ENCODE measurements around the gene SNAPC1. TPM values are rescaled to one million over a fixed set of nuclear protein-coding genes. Genes with fewer than 3 reads are reported as not detected.
"Not testable (repeated sequence)": the region's sequence is repeated elsewhere in the genome, so short reads cannot be mapped to it uniquely, and the experiment has no call there.

Gene SNAPC1
- total and polyA plus RNA-seq, 9 of the 15 experiments (the other 6 are each of a cell fraction or from before 2014, with no cell fraction given): 3.7 to 9.0 (median 7.9) TPM

DNA sequence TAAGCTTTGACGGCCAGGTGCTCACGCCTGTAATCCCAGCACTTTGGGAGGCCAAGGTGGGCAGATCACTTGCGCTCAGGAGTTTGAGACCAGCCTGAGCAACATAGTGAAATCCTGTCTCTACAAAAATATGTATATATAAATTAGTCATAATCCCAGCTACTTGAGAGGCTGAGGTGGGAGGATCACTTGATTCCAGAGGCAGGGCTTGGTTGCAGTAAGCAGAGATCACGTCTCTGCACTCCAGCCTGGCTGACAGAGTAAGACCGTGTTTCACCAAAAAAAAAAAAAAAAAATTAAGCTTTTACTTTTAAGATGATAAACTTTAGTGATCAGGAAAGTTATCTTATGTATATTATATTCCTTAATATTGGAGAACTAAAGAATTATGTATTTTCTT lies 18.0 kb upstream of the SNAPC1 start:
- no peak overlapping the region for H3K9ac ChIP-seq (ENCODE audit: insufficient read depth in 1 of 2, low read depth in 2 of 2, low read length in 2 of 2)
- intact Hi-C loops (cut with micrococcal nuclease) (no loop called here), in situ Hi-C loops (cut with MboI) (no loop called here)
- TF ChIP-seq CC2D1A (IDR thresholded peaks at IDR 0.05): no peak
- TF ChIP-seq ZNF717 (CRISPR knock-in tag; IDR thresholded peaks at IDR 0.05): no peak
- TF ChIP-seq ZNF644 (tag; IDR thresholded peaks at IDR 0.05; ENCODE audit: low read depth): no peak
- TF ChIP-seq POLR3A (IDR thresholded peaks at IDR 0.05; ENCODE audit: borderline replicate concordance, extremely low read depth, insufficient read depth, insufficient read length): no peak
- TF ChIP-seq, protein P1, sequence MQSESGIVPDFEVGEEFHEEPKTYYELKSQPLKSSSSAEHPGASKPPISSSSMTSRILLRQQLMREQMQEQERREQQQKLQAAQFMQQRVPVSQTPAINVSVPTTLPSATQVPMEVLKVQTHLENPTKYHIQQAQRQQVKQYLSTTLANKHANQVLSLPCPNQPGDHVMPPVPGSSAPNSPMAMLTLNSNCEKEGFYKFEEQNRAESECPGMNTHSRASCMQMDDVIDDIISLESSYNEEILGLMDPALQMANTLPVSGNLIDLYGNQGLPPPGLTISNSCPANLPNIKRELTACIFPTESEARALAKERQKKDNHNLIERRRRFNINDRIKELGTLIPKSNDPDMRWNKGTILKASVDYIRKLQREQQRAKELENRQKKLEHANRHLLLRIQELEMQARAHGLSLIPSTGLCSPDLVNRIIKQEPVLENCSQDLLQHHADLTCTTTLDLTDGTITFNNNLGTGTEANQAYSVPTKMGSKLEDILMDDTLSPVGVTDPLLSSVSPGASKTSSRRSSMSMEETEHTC (IDR thresholded peaks at IDR 0.05): no peak
- TF ChIP-seq NCOA6 (IDR thresholded peaks at IDR 0.05): no peak
- TF ChIP-seq, protein P2, sequence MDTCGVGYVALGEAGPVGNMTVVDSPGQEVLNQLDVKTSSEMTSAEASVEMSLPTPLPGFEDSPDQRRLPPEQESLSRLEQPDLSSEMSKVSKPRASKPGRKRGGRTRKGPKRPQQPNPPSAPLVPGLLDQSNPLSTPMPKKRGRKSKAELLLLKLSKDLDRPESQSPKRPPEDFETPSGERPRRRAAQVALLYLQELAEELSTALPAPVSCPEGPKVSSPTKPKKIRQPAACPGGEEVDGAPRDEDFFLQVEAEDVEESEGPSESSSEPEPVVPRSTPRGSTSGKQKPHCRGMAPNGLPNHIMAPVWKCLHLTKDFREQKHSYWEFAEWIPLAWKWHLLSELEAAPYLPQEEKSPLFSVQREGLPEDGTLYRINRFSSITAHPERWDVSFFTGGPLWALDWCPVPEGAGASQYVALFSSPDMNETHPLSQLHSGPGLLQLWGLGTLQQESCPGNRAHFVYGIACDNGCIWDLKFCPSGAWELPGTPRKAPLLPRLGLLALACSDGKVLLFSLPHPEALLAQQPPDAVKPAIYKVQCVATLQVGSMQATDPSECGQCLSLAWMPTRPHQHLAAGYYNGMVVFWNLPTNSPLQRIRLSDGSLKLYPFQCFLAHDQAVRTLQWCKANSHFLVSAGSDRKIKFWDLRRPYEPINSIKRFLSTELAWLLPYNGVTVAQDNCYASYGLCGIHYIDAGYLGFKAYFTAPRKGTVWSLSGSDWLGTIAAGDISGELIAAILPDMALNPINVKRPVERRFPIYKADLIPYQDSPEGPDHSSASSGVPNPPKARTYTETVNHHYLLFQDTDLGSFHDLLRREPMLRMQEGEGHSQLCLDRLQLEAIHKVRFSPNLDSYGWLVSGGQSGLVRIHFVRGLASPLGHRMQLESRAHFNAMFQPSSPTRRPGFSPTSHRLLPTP (IDR thresholded peaks at IDR 0.05; ENCODE audit: borderline replicate concordance, extremely low read depth, insufficient read length): no peak
- TF ChIP-seq CBX2 (IDR thresholded peaks at IDR 0.05; ENCODE audit: insufficient read depth, low read length, poor library complexity, severe bottlenecking): no peak
- no peaks in the 10 kb centered on the region; a peak in 1 of 5 replicates for H3K4me1 ChIP-seq (replicated peaks in 1 of 2; ENCODE audit: control insufficient read depth in 2 of 2, insufficient read depth in 2 of 2, low read length in 2 of 2)
- 92% methylated on average over 5 of the region's 5 CpGs for WGBS (ENCODE audit: insufficient coverage, low coverage, missing lambda C conversion rate)
- ATAC-seq: no peak
- ChIA-PET POLR2A (no interaction called here), CTCF (ENCODE audit: low intra/inter-chr PET ratio) (no interaction called here)
- no peaks in the 10 kb centered on the region for H4K20me1 ChIP-seq (replicated peaks; ENCODE audit: control insufficient read depth, insufficient read depth, low read length)
- BruUV-seq (replicated peaks): no TSS peak
- FAIRE-seq: no peak
- no peaks in the 10 kb centered on the region for H3K9me1 ChIP-seq (ENCODE audit: control insufficient read depth, insufficient read depth, low read length)
- H3K36me3 ChIP-seq (ENCODE audit: control insufficient read depth, insufficient read depth, low read length): peaks cover 77% of the 10 kb centered on the region
- peaks cover 61% of the 10 kb centered on the region for H3K79me2 ChIP-seq (ENCODE audit: control insufficient read depth, insufficient read depth, low read length)
- no peak overlapping the region for H2AFZ ChIP-seq (ENCODE audit: low read depth, low read length)
- no peaks in the 10 kb centered on the region for H3K27me3 ChIP-seq (ENCODE audit: control insufficient read depth in 2 of 2, insufficient read depth in 2 of 2, low read length in 2 of 2)
- DNase-seq (ENCODE audit: extremely low read depth in 1 of 4, low spot score in 3 of 4): no peak
- no peak overlapping the region for H3K4me3 ChIP-seq
- H3K4me2 ChIP-seq (ENCODE audit: insufficient read depth, low read length): no peak overlapping the region
- H3K27ac ChIP-seq (ENCODE audit: extremely low read depth, low read depth, low read length): no peak overlapping the region
- no peaks in the 10 kb centered on the region for H3K9me3 ChIP-seq (replicated peaks; ENCODE audit: control insufficient read depth, insufficient read depth, low read depth, low read length)

DNA sequence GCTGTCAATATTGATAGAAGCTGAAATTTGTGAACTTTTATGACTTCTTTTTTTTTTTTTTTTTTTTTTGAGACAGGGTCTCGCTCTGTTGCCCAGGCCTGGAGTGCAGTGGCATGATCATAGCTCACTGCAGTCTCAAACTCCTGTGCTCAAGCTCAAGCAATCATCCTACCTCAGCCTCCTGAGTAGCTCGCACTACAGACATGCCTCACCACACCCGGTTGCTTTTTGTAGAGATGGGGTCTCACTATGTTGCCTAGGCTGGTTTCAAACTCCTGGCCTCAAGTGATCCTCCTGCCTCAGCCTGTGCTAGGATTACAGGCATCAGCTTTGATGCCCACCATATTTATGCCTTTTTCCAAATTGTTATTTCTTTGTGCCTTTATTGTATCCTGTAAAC lies 15.9 kb upstream of the SNAPC1 start:
- DNase-seq (ENCODE audit: extremely low read depth in 1 of 4, low spot score in 3 of 4); POLR2A ChIA-PET; H3K9ac ChIP-seq (ENCODE audit: insufficient read depth in 1 of 2, low read depth in 2 of 2, low read length in 2 of 2); H3K27me3 ChIP-seq (ENCODE audit: control insufficient read depth in 2 of 2, insufficient read depth in 2 of 2, low read length in 2 of 2); H3K4me2 ChIP-seq (ENCODE audit: insufficient read depth, low read length); in situ Hi-C loops (cut with MboI); H4K20me1 ChIP-seq (replicated peaks; ENCODE audit: control insufficient read depth, insufficient read depth, low read length); H2AFZ ChIP-seq (ENCODE audit: low read depth, low read length); H3K9me3 ChIP-seq (replicated peaks; ENCODE audit: control insufficient read depth, insufficient read depth, low read depth, low read length); H3K4me3 ChIP-seq; ATAC-seq; H3K9me1 ChIP-seq (ENCODE audit: control insufficient read depth, insufficient read depth, low read length); BruUV-seq (replicated peaks); H3K27ac ChIP-seq (ENCODE audit: extremely low read depth, low read depth, low read length); H3K4me1 ChIP-seq (replicated peaks in 1 of 2; ENCODE audit: control insufficient read depth in 2 of 2, insufficient read depth in 2 of 2, low read length in 2 of 2); FAIRE-seq: not testable (repeated sequence)
- Histone ChIP-seq H3K36me3 (ENCODE audit: control insufficient read depth, insufficient read depth, low read length) (peaks cover 64% of the 10 kb centered on the region), H3K79me2 (ENCODE audit: control insufficient read depth, insufficient read depth, low read length) (peaks cover 73% of the 10 kb centered on the region)
- WGBS (ENCODE audit: insufficient coverage, low coverage, missing lambda C conversion rate): 87% methylated on average over 2 of the region's 3 CpGs
- CTCF ChIA-PET (ENCODE audit: low intra/inter-chr PET ratio): interaction anchor here (0.7 kb wide), 1 partner anchor 249 kb away, joined by 5 read pairs; no protein-coding TSS in a partner anchor
- intact Hi-C loops (cut with micrococcal nuclease): loop anchor here (5.0 kb wide), 1 partner anchor 284 kb away; no protein-coding TSS in a partner anchor

All from K562 (cell line).